GM13977 (cell line): ENCODE measurements around the gene SLC17A9.

Source experiments
- DNase-seq: peaks from one replicate; pipeline ENCODE4 v3.0.0; 2012; ENCODE audit warnings: low spot score
- CTCF ChIP-seq: IDR thresholded peaks from 2 replicates; pipeline ENCODE4 v1.5.1; 2012; ENCODE audit warnings: mild to moderate bottlenecking, control low read depth; ENCODE audit not compliant: insufficient read depth; ENCODE audit errors: extremely low read depth, missing control alignments
- in situ Hi-C: fragments of 300-500 bp; cut with MboI; formaldehyde crosslinking; loops from one replicate; pipeline ENCODE4 v1.12.0; 2022; ENCODE audit warnings: low sequenced_read_pairs, low pct_unique_long_range_greater_than_20kb, mixed read lengths, inconsistent platforms; ENCODE audit not compliant: unreplicated experiment

The SLC17A9 gene

DNA sequence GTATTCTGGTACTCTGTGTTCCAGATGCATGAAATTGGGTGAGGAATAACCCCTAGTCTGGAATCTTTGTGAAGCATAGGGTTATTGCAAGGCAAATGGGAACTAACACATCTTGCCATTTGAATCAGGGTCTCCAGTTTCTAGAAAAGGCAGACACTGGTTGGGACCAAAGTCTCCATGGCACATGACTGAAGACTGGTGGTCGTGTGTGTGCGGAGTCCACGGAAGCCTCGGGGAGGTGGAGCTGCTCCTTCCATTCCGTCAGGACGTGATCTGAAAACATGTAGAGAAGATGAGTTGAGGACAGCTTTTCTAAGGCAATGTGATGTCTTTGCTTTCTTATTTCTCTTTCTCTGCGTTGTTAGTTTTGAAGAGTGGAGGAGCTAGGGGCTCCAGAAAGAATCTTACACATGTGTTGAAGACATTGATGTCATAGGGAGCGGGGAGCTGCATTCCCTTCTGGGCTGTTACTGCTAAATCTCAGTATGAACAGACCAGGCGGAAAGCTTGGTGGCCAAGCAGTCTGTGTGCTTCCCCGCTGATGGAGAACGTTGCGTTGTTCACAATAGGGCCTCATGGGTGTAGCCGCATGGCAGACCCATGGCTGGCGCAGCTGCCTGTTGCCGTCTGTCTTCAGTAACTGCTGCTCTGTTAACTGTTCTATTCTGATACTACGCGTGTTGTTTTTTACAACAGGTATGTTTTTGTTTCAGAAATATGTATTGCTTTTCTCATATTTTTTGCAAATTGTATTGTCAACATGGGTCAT lies 4.8 kb upstream of the SLC17A9 start:
- in situ Hi-C loops, result no loop called here
- TF ChIP-seq CTCF, result no peak
- DNase-seq, result no peak

- in situ Hi-C loops, result no loop called here
- DNase-seq, result no peak
- no peak for TF ChIP-seq CTCF
These were observed 3.2 kb upstream of the SLC17A9 start for GRCh38 chr20:62949153-62949821.

DNA sequence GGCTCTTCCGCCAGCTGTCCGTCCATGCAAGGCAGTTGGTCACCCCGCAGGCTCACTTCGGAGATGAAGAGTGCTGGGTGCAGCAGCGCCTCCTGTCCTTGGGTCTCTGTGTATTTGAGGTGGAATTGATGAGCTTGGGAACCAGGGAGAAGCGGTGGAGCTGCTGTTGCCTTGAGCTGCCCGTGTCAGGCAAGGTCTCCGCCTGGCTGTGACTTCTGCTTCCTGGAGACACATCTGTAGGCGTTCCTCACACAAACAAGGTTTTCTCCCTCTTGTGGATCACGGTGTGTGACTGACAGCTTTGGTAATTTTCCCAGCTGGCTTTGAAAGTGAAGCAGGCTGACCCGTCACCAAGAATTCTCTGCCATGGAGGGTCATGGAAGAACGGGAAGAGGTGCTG lies 2.5 kb upstream of the SLC17A9 start:
- TF ChIP-seq CTCF, result no peak
- DNase-seq, result no peak
- in situ Hi-C loops, result no loop called here

- in situ Hi-C loops, result no loop called here
- no peak for TF ChIP-seq CTCF
- DNase-seq, result no peak
These were observed 1.8 kb upstream of the SLC17A9 start for GRCh38 chr20:62950741-62951140.

DNA sequence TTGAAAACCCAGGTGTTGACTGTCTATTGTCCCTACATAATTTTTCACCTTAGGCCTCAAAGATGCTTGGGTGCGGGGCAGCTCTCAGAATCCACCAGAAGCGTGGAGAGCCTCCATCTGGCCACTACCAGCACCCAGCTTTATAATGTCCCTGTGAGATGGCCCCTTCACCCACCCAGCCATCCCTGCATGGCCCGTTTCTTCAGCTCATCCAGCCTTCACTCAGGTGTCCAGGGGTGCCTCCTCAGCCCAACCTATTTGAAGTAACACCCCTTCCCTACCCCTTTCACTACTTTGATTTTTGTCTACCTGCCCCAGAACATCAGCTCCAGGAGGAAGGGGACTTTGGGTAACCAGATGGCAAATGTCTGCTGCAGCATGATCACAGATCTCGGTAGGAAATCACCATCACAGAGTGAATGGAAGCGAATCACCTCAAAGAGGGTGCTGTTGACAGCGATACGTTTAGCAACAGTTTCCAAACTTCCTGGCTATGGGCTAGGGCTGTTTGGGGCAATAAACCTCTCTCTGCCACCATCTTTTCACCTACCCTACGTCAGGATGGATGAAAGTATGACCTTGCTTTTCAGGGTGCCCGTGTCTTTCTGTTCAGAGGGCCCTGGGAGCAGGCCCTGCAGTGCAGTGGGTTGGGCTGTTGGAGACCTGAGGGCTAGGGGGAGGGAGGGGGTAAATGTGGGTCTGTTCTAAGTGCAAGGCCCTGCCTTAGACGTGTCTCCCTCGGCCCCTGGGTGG lies 1.2 kb upstream of the SLC17A9 start:
- no peak for DNase-seq
- TF ChIP-seq CTCF, result no peak
- in situ Hi-C loops, result no loop called here

- TF ChIP-seq CTCF, result no peak
- in situ Hi-C loops, result no loop called here
- DNase-seq, result no peak
These were observed 575 bp upstream of the SLC17A9 start for GRCh38 chr20:62951896-62952372.
